Measurements from ENCODE around the gene CAMK2N1. TPM values are rescaled to one million over a fixed set of nuclear protein-coding genes. Genes with fewer than 3 reads are reported as not detected.
"Not testable (repeated sequence)": the region's sequence is repeated elsewhere in the genome, so short reads cannot be mapped to it uniquely, and the experiment has no call there.

The CAMK2N1 gene
- total RNA-seq, 1 experiment from 2014 or later: 0.41 TPM

DNA sequence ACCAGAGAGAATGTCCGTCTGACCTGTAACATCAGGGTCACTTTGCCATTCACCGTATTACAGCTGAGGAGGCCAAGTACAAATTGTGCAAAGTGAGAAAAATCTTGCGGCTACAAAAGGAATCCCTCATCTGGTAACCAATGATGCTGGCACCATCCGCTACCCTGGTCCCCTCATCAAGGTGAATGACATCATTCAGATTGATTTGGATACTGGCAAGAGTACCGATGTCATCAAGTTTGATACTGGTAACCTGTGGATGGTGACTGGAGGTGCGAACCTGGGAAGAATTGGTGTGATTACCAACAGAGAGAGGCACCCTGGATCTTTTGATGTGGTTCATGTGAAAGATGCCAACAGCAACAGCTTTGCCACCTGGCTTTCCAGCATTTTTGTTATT lies 40.3 kb upstream of the CAMK2N1 start:
- Histone ChIP-seq H3K27me3 (replicated peaks; ENCODE audit: insufficient read depth, low read depth, low read length, poor library complexity) (peaks cover 46% of the 10 kb centered on the region), H3K4me3 (ENCODE audit: low read depth, low read length, poor library complexity, severe bottlenecking) (no peak overlapping the region), H3K36me3 (ENCODE audit: insufficient read depth, low read length, poor library complexity, severe bottlenecking) (no peaks in the 10 kb centered on the region), H3K27ac (ENCODE audit: low read depth, low read length, poor library complexity, severe bottlenecking) (no peak overlapping the region), H3K9me3 (ENCODE audit: low read depth, low read length, poor library complexity, severe bottlenecking) (no peaks in the 10 kb centered on the region), H3K4me1 (ENCODE audit: insufficient read depth, low read length, poor library complexity, severe bottlenecking) (no peaks in the 10 kb centered on the region)
- TF ChIP-seq EZH2 (IDR thresholded peaks at IDR 0.05; ENCODE audit: borderline replicate concordance, low read depth, low read length, poor library complexity, severe bottlenecking): no peak
- TF ChIP-seq, protein P1, sequence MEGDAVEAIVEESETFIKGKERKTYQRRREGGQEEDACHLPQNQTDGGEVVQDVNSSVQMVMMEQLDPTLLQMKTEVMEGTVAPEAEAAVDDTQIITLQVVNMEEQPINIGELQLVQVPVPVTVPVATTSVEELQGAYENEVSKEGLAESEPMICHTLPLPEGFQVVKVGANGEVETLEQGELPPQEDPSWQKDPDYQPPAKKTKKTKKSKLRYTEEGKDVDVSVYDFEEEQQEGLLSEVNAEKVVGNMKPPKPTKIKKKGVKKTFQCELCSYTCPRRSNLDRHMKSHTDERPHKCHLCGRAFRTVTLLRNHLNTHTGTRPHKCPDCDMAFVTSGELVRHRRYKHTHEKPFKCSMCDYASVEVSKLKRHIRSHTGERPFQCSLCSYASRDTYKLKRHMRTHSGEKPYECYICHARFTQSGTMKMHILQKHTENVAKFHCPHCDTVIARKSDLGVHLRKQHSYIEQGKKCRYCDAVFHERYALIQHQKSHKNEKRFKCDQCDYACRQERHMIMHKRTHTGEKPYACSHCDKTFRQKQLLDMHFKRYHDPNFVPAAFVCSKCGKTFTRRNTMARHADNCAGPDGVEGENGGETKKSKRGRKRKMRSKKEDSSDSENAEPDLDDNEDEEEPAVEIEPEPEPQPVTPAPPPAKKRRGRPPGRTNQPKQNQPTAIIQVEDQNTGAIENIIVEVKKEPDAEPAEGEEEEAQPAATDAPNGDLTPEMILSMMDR (conservative IDR thresholded peaks at IDR 0.05; ENCODE audit: low read depth, low read length): no peak
- BruUV-seq (replicated peaks): no TSS peak
- intact Hi-C loops (cut with micrococcal nuclease; ENCODE audit: unreplicated experiment): no loop called here
- CTCF ChIA-PET: no interaction called here
- DNase-seq (ENCODE audit: low spot score): no peak
- POLR2A ChIA-PET (ENCODE audit: low non-redundant PET): no interaction called here

DNA sequence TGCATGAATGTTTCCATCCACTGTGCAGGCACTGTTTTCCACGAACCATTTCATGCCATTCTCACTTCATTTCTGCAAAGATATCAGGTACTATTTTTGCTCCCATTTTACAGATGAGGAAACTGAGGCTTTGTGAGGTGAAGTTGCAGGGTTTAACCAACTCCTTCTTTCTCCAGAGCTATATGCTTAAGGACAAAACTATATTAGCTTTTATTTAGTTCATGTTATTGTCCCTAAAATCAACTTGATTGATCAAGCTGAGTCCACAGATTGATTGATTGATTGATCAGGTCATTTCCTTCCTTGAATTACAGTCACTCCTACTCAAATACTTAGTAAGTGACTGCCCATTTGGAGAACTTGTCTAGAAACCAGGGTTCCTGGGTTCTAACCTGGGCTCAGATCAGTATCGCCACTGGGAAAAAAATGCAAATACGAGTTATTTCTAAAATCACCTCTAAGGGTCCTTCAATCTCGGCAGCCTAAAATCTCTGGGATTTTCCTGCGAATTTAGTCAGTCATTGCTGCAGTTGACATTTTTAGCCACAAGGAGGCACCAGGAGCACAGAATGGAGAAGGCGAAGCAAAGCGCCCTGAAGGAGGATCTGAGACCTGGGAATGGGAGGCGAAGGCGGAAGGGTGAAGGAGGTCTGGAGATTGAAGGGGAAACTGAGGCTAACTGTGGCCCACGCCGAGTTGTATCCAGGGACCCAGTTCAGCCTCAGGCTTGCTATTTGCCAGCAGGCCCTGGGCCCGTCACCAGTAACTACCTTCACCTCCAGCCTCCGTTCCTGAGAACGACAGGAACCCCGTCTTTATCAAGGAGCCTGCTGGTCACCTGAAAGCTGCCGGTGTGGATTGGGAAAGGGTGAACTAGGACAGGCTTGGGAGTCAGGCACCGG lies 36.2 kb upstream of the CAMK2N1 start:
- no TSS peak for BruUV-seq (replicated peaks)
- TF ChIP-seq EZH2 (IDR thresholded peaks at IDR 0.05; ENCODE audit: borderline replicate concordance, low read depth, low read length, poor library complexity, severe bottlenecking): no peak
- TF ChIP-seq, protein P1 (conservative IDR thresholded peaks at IDR 0.05; ENCODE audit: low read depth, low read length): peak; percentile 88
- Histone ChIP-seq H3K4me3 (ENCODE audit: low read depth, low read length, poor library complexity, severe bottlenecking) (no peak overlapping the region), H3K27ac (ENCODE audit: low read depth, low read length, poor library complexity, severe bottlenecking) (no peak overlapping the region), H3K9me3 (ENCODE audit: low read depth, low read length, poor library complexity, severe bottlenecking) (no peaks in the 10 kb centered on the region), H3K36me3 (ENCODE audit: insufficient read depth, low read length, poor library complexity, severe bottlenecking) (no peaks in the 10 kb centered on the region), H3K4me1 (ENCODE audit: insufficient read depth, low read length, poor library complexity, severe bottlenecking) (no peaks in the 10 kb centered on the region), H3K27me3 (replicated peaks; ENCODE audit: insufficient read depth, low read depth, low read length, poor library complexity) (peaks cover 15% of the 10 kb centered on the region)
- ChIA-PET POLR2A (ENCODE audit: low non-redundant PET) (no interaction called here), CTCF (no interaction called here)
- DNase-seq (ENCODE audit: low spot score): peak; percentile 86
- intact Hi-C loops (cut with micrococcal nuclease; ENCODE audit: unreplicated experiment): loop anchor here (1.0 kb wide), 1 partner anchor 118 kb away; no protein-coding TSS in a partner anchor

DNA sequence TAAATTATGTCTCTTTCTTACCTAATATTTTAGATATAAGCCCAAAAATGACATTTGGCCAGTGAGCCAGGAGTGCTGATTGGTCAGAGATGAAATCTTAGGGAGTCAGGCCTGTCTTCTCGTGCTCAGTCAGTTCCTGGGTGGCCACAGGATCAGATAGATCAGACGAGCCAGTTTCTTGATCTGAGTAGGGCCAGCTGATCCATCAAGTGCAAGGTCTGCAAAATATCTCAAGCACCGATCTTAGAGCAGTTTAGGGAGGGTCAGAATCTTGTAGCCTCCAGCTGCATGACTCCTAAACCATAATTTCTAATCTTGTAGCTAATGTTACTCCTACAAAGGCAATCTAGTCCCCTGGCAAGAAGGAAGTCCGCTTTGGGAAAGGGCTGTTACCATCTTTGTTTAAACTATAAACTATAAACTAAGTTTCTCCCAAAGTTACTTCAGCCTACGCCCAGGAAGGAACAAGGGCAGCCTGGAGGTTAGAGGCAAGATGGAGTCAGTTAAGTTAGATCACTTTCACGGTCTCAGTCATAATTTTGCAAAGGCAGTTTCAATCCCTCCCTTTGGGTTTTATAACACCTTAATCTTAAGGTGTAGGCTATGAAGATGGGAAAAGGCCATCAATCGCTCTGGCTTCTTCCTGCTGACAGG lies 33.7 kb upstream of the CAMK2N1 start:
- H3K9me3 ChIP-seq (ENCODE audit: low read depth, low read length, poor library complexity, severe bottlenecking); BruUV-seq (replicated peaks); H3K27ac ChIP-seq (ENCODE audit: low read depth, low read length, poor library complexity, severe bottlenecking); CTCF ChIA-PET; H3K36me3 ChIP-seq (ENCODE audit: insufficient read depth, low read length, poor library complexity, severe bottlenecking); H3K4me1 ChIP-seq (ENCODE audit: insufficient read depth, low read length, poor library complexity, severe bottlenecking); H3K4me3 ChIP-seq (ENCODE audit: low read depth, low read length, poor library complexity, severe bottlenecking); H3K27me3 ChIP-seq (replicated peaks; ENCODE audit: insufficient read depth, low read depth, low read length, poor library complexity); POLR2A ChIA-PET (ENCODE audit: low non-redundant PET); DNase-seq (ENCODE audit: low spot score); intact Hi-C loops (cut with micrococcal nuclease; ENCODE audit: unreplicated experiment): not testable (repeated sequence)
